HG03439 (cell line): ENCODE measurements around the gene TRIM47.
"Not testable (repeated sequence)": the region's sequence is repeated elsewhere in the genome, so short reads cannot be mapped to it uniquely, and the experiment has no call there.

Experiments
- ATAC-seq: cut with Tn5 transposase; IDR thresholded peaks from one replicate; pipeline ENCODE4 v1.9.1; 2021; ENCODE audit warnings: mild to moderate bottlenecking, moderate library complexity; ENCODE audit not compliant: unreplicated experiment

Gene TRIM47

GRCh38 chr17:75872434-75873351, 5.7 kb downstream of the TRIM47 start:
- no peak for ATAC-seq

- not testable (repeated sequence) for ATAC-seq
Observed at GRCh38 chr17:75870228-75870627, 8.2 kb downstream of the TRIM47 start.

- no peak for ATAC-seq
Observed at GRCh38 chr17:75869282-75870141, 8.9 kb downstream of the TRIM47 start.

- not testable (repeated sequence) for ATAC-seq
Observed at GRCh38 chr17:75868730-75869281, 9.6 kb downstream of the TRIM47 start.

GRCh38 chr17:75865404-75866188, 12.8 kb downstream of the TRIM47 start:
- not testable (repeated sequence) for ATAC-seq

DNA sequence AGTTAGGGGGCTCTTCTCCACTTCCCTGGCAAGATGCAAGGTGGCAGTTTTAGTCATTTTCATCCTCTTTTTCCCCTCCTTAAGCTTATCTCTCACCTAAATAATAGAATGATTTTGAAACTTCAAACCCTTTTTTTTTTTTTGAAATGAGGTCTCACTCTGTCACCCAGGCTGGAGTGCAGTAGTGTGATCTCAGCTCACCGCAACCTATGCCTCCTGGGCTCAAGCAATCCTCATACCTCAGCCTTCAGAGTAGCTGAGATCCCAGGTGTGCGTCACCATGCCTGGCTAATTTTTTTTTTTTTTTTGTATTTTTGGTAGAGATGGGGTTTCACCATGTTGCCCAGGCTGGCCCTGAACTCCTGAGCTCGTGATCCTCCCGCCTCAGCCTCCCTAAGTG, 13.5 kb downstream of the TRIM47 start:
- peak; percentile 9 for ATAC-seq

GRCh38 chr17:75864448-75864871, 13.9 kb downstream of the TRIM47 start:
- ATAC-seq, result peak; percentile 60

- no peak for ATAC-seq
Observed at GRCh38 chr17:75861927-75862317, 16.5 kb downstream of the TRIM47 start.

- not testable (repeated sequence) for ATAC-seq
Observed at GRCh38 chr17:75859358-75859757, 19.0 kb downstream of the TRIM47 start.

DNA sequence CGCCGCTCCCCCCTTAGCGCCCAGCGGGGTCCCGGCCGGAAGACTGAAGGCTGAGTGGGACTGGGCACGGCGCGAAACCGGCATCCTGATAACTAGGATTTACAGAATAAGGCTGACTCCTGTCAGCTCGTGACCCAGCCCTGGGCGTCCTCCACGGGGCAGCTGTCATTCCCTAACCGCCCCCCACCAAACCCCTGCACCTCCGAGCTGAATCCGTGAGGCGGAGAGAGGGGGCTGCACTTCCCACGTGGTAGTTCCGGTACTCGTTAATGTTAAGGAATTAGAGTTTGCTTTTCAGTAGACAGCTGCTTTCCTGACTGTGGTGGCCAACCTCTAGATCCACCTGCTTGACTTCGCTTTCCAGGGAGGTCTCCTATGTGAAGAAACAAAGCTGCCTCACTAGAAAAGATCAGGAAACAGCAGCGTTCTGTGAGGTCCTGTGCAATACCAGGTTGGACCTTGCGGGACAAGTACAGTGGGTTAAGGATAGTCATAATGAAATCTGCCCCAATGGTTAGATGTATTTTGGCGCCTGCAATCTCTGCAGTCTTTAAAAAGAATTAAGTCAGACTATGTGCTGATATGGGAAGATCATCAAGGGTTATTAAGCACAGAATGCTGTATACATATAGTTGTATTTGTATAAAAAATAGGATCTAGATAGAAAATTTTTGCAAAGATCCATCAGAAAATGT, 22.2 kb downstream of the TRIM47 start:
- peak; percentile 0 for ATAC-seq

GRCh38 chr17:75855310-75856061, 22.9 kb downstream of the TRIM47 start, which contains the start of gene WBP2:
Gene WBP2, minus strand, starts transcription at chr17:75855335. Its CDS starts 38 bp downstream, at chr17:75855297.
- peak; percentile 87 for ATAC-seq

DNA sequence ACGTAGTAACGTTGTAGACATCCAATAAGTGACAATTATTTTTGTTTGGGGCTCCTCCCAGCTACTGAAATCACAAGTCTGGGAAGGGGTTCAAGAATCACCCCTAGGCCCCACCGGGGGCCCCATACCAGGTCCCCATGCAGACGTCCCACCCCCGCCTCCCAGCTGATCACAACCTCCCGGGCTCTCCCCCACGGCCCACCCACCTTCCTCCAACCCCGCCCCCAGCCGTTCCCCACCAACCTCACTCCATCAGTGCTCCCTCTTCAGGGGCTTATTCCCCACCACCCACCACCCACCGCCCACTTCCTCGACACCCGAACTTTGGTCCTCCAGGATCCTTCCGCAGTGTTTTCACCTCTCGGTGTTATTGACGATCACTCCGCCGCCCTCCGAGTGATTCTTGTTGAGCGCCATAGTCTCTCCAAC, 23.5 kb downstream of the TRIM47 start:
- no peak for ATAC-seq

DNA sequence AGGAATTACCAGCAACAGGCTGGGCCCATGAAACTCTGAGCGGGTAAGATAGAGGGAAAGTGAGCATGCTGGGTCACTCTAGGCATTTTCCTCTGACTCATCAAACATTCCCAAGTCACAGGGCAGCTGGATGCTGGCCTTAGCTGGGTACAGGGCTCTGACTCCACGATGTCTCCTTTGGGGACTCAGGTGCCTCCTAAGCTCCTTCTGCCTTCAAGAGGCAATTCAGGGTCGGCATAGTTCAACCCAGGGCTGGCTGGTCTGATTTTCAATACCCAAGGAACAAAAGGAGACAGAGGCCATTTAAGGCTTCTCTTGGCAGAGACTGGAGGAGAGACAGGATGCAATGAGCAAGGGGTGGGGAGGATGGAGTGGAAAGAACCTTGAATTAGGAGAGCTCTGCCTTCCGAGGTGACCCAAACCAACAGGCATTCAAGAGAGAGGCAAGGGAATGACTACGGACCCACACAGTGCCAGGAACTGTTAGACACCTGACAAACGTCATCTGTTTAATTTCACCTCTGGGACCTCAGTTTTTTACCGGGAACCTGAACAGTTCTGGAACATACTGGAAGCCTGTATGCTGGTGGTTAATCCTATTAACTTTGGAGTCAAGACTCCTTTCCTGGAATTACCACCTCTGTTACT, 24.2 kb downstream of the TRIM47 start:
- no peak for ATAC-seq

DNA sequence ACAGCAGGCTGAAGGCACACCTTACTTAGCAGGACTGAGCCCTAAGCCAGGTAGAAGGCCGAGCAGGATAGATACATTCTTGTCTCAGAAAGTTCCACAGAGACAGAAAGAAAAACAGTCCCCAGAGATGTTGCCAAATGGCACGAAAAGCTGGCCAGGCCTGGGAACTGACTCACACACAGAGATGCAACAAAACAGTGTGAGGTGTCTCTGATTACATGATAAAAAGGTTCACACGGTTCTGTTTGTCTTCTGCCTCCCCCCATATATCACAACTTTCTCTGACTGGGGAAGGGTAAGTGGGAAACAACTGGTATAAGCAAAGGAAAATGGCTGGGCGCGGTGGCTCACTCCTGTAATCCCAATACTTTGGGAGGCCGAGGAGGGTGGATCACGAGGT, 24.9 kb downstream of the TRIM47 start:
- no peak for ATAC-seq

- ATAC-seq, result not testable (repeated sequence)
Observed at GRCh38 chr17:75851693-75851991, 26.7 kb downstream of the TRIM47 start.

- ATAC-seq, result no peak
Observed at GRCh38 chr17:75850928-75851692, 27.3 kb downstream of the TRIM47 start.

DNA sequence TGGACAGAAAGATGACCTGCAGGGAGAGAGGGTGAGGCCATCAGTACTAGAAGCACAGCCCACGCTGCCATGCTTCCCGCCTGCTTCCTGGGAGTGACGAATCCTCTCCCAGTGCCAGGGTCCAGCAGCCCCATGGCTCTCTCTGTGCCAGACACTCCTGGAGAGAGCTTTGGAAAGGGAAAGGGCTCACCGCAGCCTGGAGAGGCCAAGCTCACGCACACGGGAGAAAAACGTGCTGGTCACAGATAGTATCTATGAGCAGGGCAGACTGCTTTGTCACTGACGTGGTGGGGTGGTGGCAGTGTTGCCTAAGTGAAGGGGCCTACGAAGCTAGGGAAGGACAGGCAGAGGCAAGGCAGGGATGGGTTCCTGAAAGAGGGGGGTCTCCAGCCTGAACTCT, 28.7 kb downstream of the TRIM47 start:
- no peak for ATAC-seq

DNA sequence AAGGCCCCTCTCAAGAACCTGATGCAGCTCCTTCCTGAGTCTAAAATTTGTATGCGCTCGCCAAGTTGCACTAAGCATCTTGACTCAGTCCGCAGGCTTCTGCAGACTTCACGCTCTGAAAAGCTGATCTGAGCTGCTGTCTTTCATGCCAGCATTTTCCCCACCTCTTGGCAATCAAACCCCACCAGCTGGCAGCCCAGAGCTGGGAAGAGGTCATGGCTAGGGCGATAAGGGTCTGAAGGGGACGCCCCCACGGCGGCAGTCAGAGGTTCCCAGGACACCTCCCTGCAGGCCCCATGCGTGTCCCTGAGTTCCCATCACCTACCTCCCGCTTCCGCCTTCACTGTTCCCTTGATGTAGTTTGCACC, 29.1 kb downstream of the TRIM47 start:
- no peak for ATAC-seq
